Panc1 (cell line): ENCODE results near the gene NT5DC2. TPM values are rescaled to one million over a fixed set of nuclear protein-coding genes. Genes with fewer than 3 reads are reported as not detected.

Experiments used
- ATAC-seq: fragments of 200-7000 bp; cut with Tn5 transposase; 2 replicates; pipeline ENCODE4 v1.9.1; 2020; ENCODE audit warnings: mild to moderate bottlenecking, moderate library complexity
- BruUV-seq: library from RNA; stranded (reverse); fragments of 400-500 nt; replicated peaks from 2 replicates; lab custom pipeline; 2021; lab: Mats Ljungman, UMichigan
- CTCF ChIA-PET: fragments of 300-600 bp; sonication (Branson Sonifier 250); formaldehyde crosslinking; loops from one replicate; lab custom pipeline; 2022; ENCODE audit warnings: antibody characterized with exemption; lab: Charles Lee
- POLR2A ChIA-PET: fragments of 300-600 bp; sonication (Branson Sonifier 250); formaldehyde crosslinking; loops from one replicate; lab custom pipeline; 2022; ENCODE audit warnings: antibody characterized with exemption; lab: Charles Lee
- DNase-seq: peaks from one replicate; pipeline ENCODE4 v3.0.0-alpha.2; 2010; ENCODE audit warnings: low read depth, low spot score
- H3K27ac ChIP-seq: 2 replicates; pipeline ENCODE4 v1.5.1; 2011; ENCODE audit warnings: mild to moderate bottlenecking, low read length, inconsistent platforms
- H3K27me3 ChIP-seq: fragments of 200-500 bp; sonication (Bioruptor generic); 2 replicates; pipeline ENCODE4 v1.6.0; 2014; ENCODE audit warnings: low read length, inconsistent platforms; ENCODE audit not compliant: control insufficient read depth, insufficient read depth
- H3K36me3 ChIP-seq: fragments of 200-500 bp; sonication (Bioruptor generic); 2 replicates; pipeline ENCODE4 v1.5.1; 2014; ENCODE audit warnings: inconsistent platforms, mild to moderate bottlenecking, low read length, moderate library complexity; ENCODE audit not compliant: control insufficient read depth, insufficient read depth
- H3K4me1 ChIP-seq: 2 replicates; pipeline ENCODE4 v1.5.1; 2011; ENCODE audit warnings: inconsistent platforms, mild to moderate bottlenecking, low read length, moderate library complexity; ENCODE audit not compliant: control insufficient read depth, insufficient read depth
- H3K4me3 ChIP-seq, 2 experiments: 2 replicates each; pipeline ENCODE4 v1.5.1; 2011 to 2012; ENCODE audit warnings: low read depth in 2 of 2, low read length in 2 of 2, mild to moderate bottlenecking in 2 of 2, inconsistent platforms in 1 of 2, moderate library complexity in 1 of 2
- H3K9me3 ChIP-seq: fragments of 200-500 bp; sonication (Bioruptor generic); 2 replicates; pipeline ENCODE4 v1.5.1; 2014; ENCODE audit warnings: low read depth, mild to moderate bottlenecking, inconsistent platforms, low read length, moderate library complexity; ENCODE audit not compliant: control insufficient read depth, insufficient read depth
- POLR2AphosphoS5 ChIP-seq: IDR thresholded peaks from 2 replicates; pipeline ENCODE4 v1.6.1; 2012; ENCODE audit warnings: mild to moderate bottlenecking, low read depth, low read length, moderate library complexity
- SIN3A ChIP-seq: IDR thresholded peaks from 2 replicates; pipeline ENCODE4 v1.6.1; 2012; ENCODE audit warnings: low read depth, mild to moderate bottlenecking, low read length, moderate library complexity, borderline replicate concordance; ENCODE audit not compliant: insufficient read depth
- TCF7L2 ChIP-seq: IDR thresholded peaks from 2 replicates; pipeline ENCODE4 v1.6.1; 2011; ENCODE audit warnings: mild to moderate bottlenecking, low read depth, low read length, inconsistent platforms
- in situ Hi-C: cut with HindIII; loops from 2 replicates; pipeline ENCODE4 v1.10.0; 2016; ENCODE audit warnings: low sequenced_read_pairs, low pct_unique_long_range_greater_than_20kb
- intact Hi-C: fragments of 100-400 bp; cut with micrococcal nuclease; formaldehyde crosslinking; loops from one replicate; pipeline ENCODE4 v1.10.0; 2022; ENCODE audit not compliant: unreplicated experiment
- total RNA-seq: library from RNA; stranded (reverse); gene quantifications from one replicate; pipeline ENCODE4 v1.2.1, GENCODE V29; 2021; ENCODE audit not compliant: unreplicated experiment
- TF ChIP-seq, protein P1 (sequence below), 2 experiments: IDR thresholded peaks; 2 replicates each; pipeline ENCODE4 v1.6.1; 2011 to 2012; ENCODE audit warnings: low read depth in 2 of 2, control low read depth in 1 of 2, low read length in 1 of 2, mild to moderate bottlenecking in 1 of 2, moderate library complexity in 1 of 2; ENCODE audit not compliant: insufficient read depth in 1 of 2
- TF ChIP-seq, protein P2 (sequence below): fragments of 450-650 bp; IDR thresholded peaks from 2 replicates; pipeline ENCODE4 v1.5.1; 2017; ENCODE audit warnings: mild to moderate bottlenecking

Gene NT5DC2
- total RNA-seq, 1 experiment from 2014 or later: 137 TPM

DNA sequence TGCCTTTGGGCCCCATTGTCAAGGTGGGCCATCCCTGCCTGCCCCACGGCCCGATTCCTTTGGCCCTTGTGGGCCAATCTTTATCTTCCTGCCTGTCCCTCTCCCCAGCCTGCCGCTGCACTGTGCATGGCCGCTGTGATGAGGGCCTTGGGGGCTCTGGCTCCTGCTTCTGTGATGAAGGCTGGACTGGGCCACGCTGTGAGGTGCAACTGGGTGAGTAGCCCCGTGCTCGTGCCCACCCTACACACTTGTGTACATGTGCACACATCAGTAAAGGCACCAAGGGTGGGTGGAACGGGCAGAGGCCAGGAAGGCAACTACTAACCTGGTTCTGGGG is 12.2 kb downstream of the NT5DC2 start:
- H3K4me3 ChIP-seq: no peak overlapping the region
- DNase-seq (no peak), ATAC-seq (no peak)
- no TSS peak for BruUV-seq
- no peaks in the 10 kb centered on the region for H3K36me3 ChIP-seq
- no peak overlapping the region for H3K27ac ChIP-seq
- in situ Hi-C loops: no loop called here
- H3K9me3 ChIP-seq: no peaks in the 10 kb centered on the region
- POLR2A ChIA-PET: no interaction called here
- TF ChIP-seq, protein P1, sequence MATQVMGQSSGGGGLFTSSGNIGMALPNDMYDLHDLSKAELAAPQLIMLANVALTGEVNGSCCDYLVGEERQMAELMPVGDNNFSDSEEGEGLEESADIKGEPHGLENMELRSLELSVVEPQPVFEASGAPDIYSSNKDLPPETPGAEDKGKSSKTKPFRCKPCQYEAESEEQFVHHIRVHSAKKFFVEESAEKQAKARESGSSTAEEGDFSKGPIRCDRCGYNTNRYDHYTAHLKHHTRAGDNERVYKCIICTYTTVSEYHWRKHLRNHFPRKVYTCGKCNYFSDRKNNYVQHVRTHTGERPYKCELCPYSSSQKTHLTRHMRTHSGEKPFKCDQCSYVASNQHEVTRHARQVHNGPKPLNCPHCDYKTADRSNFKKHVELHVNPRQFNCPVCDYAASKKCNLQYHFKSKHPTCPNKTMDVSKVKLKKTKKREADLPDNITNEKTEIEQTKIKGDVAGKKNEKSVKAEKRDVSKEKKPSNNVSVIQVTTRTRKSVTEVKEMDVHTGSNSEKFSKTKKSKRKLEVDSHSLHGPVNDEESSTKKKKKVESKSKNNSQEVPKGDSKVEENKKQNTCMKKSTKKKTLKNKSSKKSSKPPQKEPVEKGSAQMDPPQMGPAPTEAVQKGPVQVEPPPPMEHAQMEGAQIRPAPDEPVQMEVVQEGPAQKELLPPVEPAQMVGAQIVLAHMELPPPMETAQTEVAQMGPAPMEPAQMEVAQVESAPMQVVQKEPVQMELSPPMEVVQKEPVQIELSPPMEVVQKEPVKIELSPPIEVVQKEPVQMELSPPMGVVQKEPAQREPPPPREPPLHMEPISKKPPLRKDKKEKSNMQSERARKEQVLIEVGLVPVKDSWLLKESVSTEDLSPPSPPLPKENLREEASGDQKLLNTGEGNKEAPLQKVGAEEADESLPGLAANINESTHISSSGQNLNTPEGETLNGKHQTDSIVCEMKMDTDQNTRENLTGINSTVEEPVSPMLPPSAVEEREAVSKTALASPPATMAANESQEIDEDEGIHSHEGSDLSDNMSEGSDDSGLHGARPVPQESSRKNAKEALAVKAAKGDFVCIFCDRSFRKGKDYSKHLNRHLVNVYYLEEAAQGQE (IDR thresholded peaks at IDR 0.05; ENCODE audit: insufficient read depth in 1 of 2, low read depth in 2 of 2, low read length in 1 of 2): no peak
- TF ChIP-seq, protein P2, sequence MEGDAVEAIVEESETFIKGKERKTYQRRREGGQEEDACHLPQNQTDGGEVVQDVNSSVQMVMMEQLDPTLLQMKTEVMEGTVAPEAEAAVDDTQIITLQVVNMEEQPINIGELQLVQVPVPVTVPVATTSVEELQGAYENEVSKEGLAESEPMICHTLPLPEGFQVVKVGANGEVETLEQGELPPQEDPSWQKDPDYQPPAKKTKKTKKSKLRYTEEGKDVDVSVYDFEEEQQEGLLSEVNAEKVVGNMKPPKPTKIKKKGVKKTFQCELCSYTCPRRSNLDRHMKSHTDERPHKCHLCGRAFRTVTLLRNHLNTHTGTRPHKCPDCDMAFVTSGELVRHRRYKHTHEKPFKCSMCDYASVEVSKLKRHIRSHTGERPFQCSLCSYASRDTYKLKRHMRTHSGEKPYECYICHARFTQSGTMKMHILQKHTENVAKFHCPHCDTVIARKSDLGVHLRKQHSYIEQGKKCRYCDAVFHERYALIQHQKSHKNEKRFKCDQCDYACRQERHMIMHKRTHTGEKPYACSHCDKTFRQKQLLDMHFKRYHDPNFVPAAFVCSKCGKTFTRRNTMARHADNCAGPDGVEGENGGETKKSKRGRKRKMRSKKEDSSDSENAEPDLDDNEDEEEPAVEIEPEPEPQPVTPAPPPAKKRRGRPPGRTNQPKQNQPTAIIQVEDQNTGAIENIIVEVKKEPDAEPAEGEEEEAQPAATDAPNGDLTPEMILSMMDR: no peak
- TF ChIP-seq SIN3A (no peak), TCF7L2 (no peak), POLR2AphosphoS5 (no peak)
- no peaks in the 10 kb centered on the region for H3K27me3 ChIP-seq
- intact Hi-C loops: no loop called here
- H3K4me1 ChIP-seq: no peaks in the 10 kb centered on the region
- CTCF ChIA-PET: no interaction called here

DNA sequence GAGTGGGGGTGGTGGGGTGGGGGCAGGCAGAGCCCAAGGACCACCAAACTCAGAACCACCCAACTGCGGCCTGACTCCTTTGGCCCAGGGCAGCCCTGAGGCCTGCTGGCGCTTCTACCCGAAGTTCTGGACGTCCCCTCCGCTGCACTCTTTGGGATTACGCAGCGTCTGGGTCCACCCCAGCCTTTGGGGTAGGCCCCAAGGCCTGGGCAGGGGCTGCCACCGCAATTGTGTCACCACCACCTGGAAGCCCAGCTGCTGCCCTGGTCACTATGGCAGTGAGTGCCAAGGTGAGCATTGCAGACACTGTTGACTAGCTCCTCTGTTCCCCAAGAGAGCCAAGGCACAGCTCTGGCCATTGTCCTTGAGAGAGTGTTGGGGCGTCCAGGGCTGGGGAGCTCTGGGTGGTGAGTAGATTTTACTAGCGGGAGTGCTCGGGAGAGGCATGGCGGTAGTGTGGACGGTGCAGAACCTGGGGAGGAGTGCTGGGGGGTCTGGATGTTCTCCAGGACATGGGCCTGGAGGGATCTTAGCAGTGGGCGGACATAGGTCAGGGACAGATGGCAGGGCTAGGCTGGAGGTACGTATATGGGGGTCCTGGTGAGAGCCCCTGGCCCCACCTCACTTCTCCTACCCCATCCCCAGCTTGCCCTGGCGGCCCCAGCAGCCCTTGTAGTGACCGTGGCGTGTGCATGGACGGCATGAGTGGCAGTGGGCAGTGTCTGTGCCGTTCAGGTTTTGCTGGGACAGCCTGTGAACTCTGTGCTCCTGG is 12.8 kb downstream of the NT5DC2 start:
- ChIA-PET POLR2A (no interaction called here), CTCF (no interaction called here)
- Histone ChIP-seq H3K4me3 (no peak overlapping the region), H3K27ac (no peak overlapping the region), H3K36me3 (no peaks in the 10 kb centered on the region), H3K27me3 (no peaks in the 10 kb centered on the region), H3K9me3 (no peaks in the 10 kb centered on the region), H3K4me1 (no peaks in the 10 kb centered on the region)
- in situ Hi-C loops (no loop called here), intact Hi-C loops (no loop called here)
- TF ChIP-seq TCF7L2 (no peak), POLR2AphosphoS5 (no peak), SIN3A (no peak)
- TF ChIP-seq, protein P1 (IDR thresholded peaks at IDR 0.05; ENCODE audit: insufficient read depth in 1 of 2, low read depth in 2 of 2, low read length in 1 of 2): no peak
- TF ChIP-seq, protein P2: no peak
- no peak for ATAC-seq
- BruUV-seq: no TSS peak
- DNase-seq: no peak
